UCSD-AML1 (cell line): ENCODE results near the gene MAN2C1.
"Not testable (repeated sequence)": the region's sequence is repeated elsewhere in the genome, so short reads cannot be mapped to it uniquely, and the experiment has no call there.

Experiments
- DNase-seq: peaks from one replicate; lab custom pipeline; 2025; ENCODE audit not compliant: unreplicated experiment; lab: John Stamatoyannopoulos, UW

MAN2C1 gene

DNA sequence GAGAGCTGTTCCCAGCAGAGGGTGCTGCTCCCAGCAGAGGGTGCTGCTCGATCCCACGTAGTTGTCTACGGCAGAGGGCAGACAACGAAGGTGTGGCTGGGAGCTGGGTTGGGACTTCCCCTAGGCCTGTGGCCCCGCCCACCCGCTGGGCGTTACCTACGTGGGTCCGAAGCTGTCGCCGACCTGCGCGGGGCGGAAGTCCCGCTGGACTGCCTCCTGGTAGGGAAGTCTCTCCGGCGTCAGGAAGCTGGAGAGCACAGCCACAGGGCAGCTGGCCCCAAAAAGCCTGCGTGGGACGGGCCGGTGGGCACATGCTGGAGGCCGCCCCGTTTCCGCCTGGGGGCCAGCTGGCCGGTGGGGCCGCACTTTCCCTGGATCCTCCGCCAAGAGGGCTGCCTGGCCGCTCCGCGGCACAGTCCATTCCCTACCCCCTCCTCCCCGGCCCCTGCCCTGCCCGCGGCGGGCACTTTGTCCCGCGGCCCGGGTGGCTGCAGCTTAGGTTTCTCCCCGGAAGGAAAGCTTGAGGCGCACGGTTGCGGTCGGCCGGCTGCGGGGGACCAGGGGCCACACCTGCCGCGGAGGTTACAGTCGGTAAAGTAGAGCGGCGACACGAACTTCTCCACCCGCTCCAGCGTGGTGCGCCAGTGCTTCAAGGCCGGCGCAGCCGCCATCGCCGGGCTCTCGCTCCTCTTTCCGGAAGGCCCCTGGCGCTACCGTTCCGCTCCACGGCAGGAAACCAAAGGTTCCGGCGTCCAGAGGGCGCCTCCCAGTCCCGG lies at the start of gene MAN2C1:
TSS of gene MAN2C1 (minus strand) at position 695 of the 776 bp plus-strand sequence. CDS start at position 671, 24 bp downstream.
- peak; percentile 97 for DNase-seq

GRCh38 chr15:75416584-75416983 lies 48.2 kb upstream of the MAN2C1 start:
- no peak for DNase-seq

- no peak for DNase-seq
These were observed 41.8 kb upstream of the MAN2C1 start for GRCh38 chr15:75410196-75410595.

DNA sequence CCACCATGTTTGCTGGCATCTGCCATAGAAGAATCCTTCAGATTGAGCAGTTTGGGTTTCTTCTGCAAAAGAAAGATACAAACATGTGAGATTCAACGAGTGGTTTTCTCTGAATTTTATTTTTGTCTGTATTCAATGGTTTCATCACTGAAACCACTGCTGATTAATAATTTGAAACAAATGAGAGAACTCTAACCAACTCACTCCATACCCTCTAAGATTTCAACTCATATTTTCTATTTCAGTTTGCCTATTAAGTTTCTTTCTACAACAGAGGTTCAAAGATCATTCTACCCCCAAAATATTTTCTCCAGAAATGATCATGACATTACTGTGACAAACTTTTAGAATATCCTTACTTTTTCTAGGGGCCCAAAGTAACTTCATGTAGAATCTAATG lies 38.7 kb upstream of the MAN2C1 start:
- DNase-seq, result no peak

DNA sequence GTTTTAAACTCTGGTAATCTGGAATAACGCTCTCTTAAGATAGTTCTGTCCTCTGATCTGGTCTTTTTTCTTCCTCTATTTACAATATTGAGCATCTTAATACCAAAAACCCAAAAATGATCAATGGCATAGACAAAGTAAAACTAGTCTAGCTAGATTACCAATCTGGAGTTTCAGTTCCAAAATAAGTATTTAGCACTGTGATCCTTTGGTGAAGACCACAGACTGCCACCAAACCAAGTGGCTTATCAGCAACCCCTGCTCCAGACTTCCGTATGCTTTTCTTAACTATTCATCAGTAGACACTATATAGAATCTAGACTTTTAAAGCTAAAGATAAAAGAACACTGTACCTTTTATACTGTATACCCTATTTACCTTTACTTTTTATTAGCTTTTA lies 35.5 kb upstream of the MAN2C1 start:
- no peak for DNase-seq

DNA sequence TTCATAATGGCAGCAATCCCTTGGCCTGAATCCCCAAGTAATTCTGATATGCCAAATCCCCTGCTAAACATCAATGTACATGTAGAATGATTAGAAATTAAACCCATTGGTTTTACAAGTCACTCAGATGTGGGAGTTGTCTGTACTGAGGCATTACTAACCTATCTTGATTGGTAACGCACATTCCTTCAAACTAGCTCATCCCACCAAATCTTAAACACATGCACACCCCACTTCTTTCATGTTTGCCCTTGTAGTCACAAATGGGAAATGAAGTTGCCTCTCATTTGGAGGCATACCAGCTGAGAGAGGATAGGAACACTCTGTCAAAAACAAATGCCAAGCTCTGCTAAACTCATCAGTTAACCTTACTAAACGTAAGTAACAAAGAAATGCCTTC lies 29.1 kb upstream of the MAN2C1 start:
- DNase-seq, result no peak

DNA sequence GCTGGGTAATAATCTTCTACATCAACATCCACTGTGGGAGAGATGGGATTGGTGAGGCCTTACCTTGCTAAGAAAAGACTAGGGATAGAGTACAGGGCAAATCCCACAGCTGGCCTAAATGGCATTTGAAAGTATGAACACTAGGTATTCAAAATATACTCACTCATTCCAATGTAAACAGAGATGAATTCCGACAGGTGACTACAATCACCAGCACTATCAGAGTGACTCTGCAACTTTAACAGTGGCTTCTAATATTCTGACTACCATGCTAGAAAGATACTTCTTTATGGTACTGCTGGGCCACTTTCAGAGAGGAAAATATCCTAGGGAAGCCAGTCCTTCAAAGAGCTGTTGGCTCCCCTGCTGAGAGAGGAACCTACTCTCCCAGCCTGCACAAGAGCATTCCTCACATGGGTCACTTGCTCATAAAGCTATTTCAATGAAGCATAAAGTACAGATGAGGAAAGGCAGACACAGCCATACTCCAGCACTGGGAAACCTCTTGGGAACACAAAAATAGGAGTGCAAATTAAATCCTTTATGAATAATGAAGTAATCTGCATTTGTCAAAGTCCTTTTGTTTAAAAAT lies 21.5 kb upstream of the MAN2C1 start:
- DNase-seq, result no peak

GRCh38 chr15:75383986-75384385 lies 15.6 kb upstream of the MAN2C1 start:
- not testable (repeated sequence) for DNase-seq

DNA sequence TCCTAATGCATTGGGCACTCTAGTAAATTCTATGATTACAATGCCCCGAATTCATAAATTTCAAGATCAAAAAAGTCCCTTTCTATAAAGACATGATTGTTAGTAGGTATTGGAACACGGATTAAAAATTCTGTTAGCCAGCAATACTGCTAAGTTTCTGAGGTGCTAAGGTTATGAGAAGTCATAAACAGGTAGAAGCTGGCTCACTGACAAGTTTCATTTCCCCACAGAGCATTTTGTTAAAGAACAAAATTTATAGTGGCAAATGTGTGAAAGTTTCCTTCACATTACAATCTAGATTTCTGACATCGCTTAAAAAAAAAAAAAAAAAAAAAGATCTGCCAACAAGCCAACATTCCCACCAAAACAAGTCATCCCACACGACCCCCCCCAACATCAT lies 12.4 kb upstream of the MAN2C1 start:
- no peak for DNase-seq

GRCh38 chr15:75371901-75372688 lies 3.7 kb upstream of the MAN2C1 start:
- DNase-seq, result no peak

GRCh38 chr15:75371486-75371885 lies 3.1 kb upstream of the MAN2C1 start:
- DNase-seq, result no peak

DNA sequence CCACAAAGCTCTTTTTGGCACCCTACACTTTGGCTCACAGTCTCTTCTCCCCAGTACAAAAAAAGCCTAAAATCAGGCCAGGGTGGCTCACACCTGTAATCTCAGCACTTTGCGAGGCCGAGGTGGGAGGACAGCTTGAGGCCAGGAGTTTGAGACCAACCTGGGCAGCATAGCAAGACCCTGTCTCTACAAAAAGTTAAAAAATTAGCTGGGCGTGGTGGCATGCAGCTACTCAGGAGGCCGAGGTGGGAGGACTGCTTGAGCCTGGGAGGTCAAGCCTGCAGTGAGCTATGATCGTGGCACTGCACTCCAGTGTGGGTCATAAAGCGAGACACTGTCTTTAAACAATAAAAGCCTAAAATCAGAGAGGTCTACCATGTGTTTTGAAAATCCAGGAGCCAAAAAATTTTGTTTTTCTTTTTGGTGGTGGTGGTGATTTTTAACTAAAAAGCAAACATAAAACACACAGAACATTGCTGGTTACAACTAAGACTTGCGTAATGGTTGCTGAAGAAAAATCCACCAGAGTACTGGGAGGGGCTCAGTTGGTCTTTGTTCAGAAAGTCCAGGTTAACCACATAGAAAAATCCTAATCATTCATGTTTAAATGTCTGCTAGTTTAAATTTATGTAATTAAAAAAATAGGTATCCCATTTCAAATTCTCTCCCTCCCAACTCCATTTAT lies 1.6 kb upstream of the MAN2C1 start:
- no peak for DNase-seq

DNA sequence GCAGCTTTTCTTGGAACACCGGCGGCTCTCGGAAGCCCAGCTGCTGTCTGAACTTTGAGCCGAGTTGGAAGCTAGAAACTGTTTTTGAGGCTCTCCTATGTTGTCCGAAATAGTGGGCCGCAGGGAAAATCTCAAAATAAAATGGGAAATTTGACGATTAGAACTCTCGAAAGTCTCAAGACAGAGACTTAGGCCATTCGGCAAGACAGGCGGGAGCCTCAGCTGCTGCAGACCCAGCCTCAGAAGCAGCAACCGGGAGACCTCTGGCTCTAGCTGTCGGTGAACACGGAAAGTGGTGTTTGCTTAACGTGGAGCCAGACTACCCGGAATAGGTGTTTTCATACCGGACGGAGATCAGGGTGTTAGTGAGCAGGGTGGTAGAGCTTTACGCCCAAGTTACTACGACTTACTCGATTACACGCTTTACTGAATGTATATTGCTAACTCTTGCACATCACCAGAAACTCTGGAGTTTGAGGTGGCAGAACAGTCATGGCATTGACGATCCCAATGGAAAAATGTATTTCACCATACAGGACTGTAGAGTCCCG lies 357 bp upstream of the MAN2C1 start:
- DNase-seq, result no peak

DNA sequence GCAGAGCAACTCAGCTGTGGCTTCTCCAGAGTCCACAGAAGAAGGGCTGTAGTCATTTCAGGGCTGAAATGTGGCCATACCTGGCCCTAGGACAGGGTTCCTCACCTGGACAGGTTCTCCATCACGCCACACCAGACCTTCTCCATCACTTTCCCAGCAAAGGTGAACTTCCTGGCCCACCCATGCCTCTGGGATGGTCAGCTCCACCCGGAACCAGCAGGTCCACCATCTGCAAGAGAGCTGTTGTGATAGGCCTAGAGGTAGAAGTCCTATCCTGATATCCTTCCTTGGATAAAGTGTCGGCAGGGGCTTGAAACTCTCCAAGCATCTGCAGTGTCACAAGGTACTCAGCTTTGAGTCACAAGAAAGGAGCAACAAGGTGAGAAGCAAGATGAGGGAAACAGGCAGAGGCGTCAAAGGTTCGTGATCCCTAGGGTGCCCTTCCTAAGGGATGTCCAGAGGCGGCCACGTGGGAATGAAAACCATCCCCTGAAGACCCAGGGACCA lies 948 bp downstream of the MAN2C1 start:
- no peak for DNase-seq

GRCh38 chr15:75367006-75367405 lies 1.4 kb downstream of the MAN2C1 start:
- no peak for DNase-seq

GRCh38 chr15:75366163-75366562 lies 2.2 kb downstream of the MAN2C1 start:
- DNase-seq, result no peak

DNA sequence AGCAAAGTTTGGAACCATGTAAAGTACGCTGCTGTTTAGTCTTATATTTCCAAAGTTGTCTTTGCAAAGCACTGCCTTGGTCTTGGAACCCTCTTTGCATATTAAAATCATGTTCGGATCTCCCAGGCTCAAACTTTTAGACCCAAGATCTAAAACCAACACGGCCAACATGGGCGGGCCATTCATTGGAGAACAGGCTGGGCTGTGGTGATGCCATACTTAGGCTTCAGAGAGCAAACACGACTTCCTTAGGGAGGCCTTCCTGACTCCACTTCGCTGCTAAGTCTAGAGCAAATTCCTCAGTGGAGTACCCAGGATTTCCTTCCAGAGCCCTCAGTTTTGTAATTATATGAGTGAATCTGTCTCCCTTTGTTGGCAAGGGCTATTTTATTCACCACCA lies 3.5 kb downstream of the MAN2C1 start:
- no peak for DNase-seq

DNA sequence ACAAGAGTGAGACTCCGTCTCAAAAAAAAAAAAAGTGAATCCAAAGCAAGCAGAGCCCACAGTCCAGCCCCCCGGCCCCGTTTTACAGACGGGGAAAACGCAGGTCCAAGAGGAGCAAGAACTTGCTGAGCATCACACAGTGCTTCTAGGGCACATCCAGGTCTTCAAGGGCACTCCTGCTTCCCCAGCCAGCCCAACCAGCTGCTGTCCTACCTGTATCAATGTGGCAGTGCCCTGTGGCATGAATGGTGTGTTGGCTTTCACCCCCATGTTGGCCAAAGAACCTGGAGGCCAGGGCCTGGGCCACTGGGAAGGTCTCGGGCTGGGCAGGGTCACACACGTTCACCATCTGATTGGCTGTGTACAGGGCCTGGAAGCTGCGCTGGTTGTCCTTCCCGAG lies 4.6 kb downstream of the MAN2C1 start:
- no peak for DNase-seq

DNA sequence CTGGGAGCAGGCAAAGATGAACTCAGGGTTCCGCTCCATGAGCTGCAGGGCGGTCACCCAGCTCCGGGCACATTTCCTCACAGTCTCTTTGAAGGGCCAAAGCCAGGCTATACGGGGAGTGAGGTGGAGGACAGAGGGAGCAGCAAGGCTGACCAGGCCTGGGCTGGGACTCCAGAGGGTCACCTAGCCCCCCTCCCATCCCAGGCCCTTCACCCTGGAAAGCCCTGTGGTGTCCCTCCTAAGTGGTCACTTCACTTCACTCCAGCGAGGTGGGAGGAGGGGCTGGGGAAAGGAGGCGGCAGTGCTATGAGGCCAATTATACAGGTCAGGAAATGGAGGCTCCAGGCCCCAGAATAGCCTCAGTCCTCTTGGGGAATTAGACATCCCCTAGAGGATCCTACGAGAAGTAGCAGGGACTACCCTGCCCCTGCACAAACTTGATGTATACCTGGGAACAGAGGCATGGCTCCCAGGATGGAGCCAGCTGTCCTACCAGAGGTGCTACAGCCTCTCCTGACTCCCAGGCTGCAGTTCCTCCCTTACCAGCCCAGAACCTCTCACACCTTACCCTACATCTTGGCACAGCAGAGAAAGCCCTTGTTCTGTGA lies 5.7 kb downstream of the MAN2C1 start:
- no peak for DNase-seq

GRCh38 chr15:75361989-75362641 lies 6.3 kb downstream of the MAN2C1 start:
- no peak for DNase-seq
